Measurements from ENCODE around the gene GHRH. TPM values are rescaled to one million over a fixed set of nuclear protein-coding genes. Genes with fewer than 3 reads are reported as not detected.

Gene GHRH
- total RNA-seq, 1 experiment from 2014 or later, result 0.74 TPM

- CTCF ChIA-PET, result interaction anchor here (0.6 to 2.7 kb wide), 9 partner anchors 14 to 245 kb away, joined by 3 to 23 read pairs (median 4); partner anchors contain the start of gene RPN2
- DNase-seq (ENCODE audit: low spot score), result peak; percentile 52
- Mint-ChIP-seq H3K4me3 (peak overlapping the region; percentile 4), H3K36me3 (peaks cover 87% of the 10 kb centered on the region), H3K27me3 (ENCODE audit: low read depth) (no peaks in the 10 kb centered on the region), H3K9me3 (no peaks in the 10 kb centered on the region), H3K4me1 (peaks cover 47% of the 10 kb centered on the region), H3K27ac (peak overlapping the region; percentile 89)
- TF ChIP-seq MYBL2 (CRISPR knock-in tag; IDR thresholded peaks at IDR 0.05), result no peak
- TF ChIP-seq ZBTB21 (CRISPR knock-in tag; IDR thresholded peaks at IDR 0.05; ENCODE audit: borderline replicate concordance), result 0 out of 2 replicates have a peak, but pooled peaks have one; percentile 19
- POLR2A ChIA-PET, result interaction anchor here (1.0 to 2.5 kb wide), 2 partner anchors 38 to 51 kb away, joined by 3 to 9 read pairs; partner anchors contain the start of genes MROH8 and RPN2
- ATAC-seq, result peak; percentile 78
These were observed 32.3 kb downstream of the GHRH start for GRCh38 chr20:37229357-37229756.

GRCh38 chr20:37228656-37229055 lies 33.0 kb downstream of the GHRH start:
- ChIA-PET POLR2A (interaction anchor here (2.5 kb wide), 1 partner anchor 50 kb away, joined by 9 read pairs; the partner anchor contains the start of genes MROH8 and RPN2), CTCF (interaction anchor here (0.6 to 2.7 kb wide), 7 partner anchors 15 to 110 kb away, joined by 3 to 23 read pairs (median 4); partner anchors contain the start of gene RPN2)
- H3K27ac Mint-ChIP-seq, result peak overlapping the region; percentile 89

More at GRCh38 chr20:37228656-37229055, 33.0 kb downstream of the GHRH start:
- Mint-ChIP-seq H3K9me3 (no peaks in the 10 kb centered on the region), H3K4me3 (no peak overlapping the region; the same call in 1 of the 2 replicates), H3K4me1 (peaks cover 47% of the 10 kb centered on the region), H3K36me3 (peaks cover 87% of the 10 kb centered on the region), H3K27me3 (ENCODE audit: low read depth) (no peaks in the 10 kb centered on the region)
- no peak for DNase-seq (ENCODE audit: low spot score)
- TF ChIP-seq CREM (CRISPR knock-in tag; IDR thresholded peaks at IDR 0.05) (no peak), SOX15 (CRISPR knock-in tag; IDR thresholded peaks at IDR 0.05) (no peak), PRDM15 (CRISPR knock-in tag; IDR thresholded peaks at IDR 0.05) (no peak), IRF2 (CRISPR knock-in tag; IDR thresholded peaks at IDR 0.05; ENCODE audit: borderline replicate concordance, low read depth) (no peak), NR1H2 (CRISPR knock-in tag; IDR thresholded peaks at IDR 0.05) (no peak), MXD4 (CRISPR knock-in tag; IDR thresholded peaks at IDR 0.05; ENCODE audit: borderline replicate concordance) (no peak), FOXP1 (CRISPR knock-in tag; IDR thresholded peaks at IDR 0.05; ENCODE audit: borderline replicate concordance) (no peak), ERG (CRISPR knock-in tag; IDR thresholded peaks at IDR 0.05) (no peak), ZNF263 (CRISPR knock-in tag; IDR thresholded peaks at IDR 0.05; ENCODE audit: low read depth) (no peak), AFF4 (CRISPR knock-in tag; IDR thresholded peaks at IDR 0.05; ENCODE audit: borderline replicate concordance) (no peak), HMGXB4 (CRISPR knock-in tag; IDR thresholded peaks at IDR 0.05) (no peak), TEAD4 (CRISPR knock-in tag; IDR thresholded peaks at IDR 0.05) (no peak)
- ATAC-seq, result no peak
